ENCODE measurements around the gene RBBP8NL. TPM values are rescaled to one million over a fixed set of nuclear protein-coding genes. Genes with fewer than 3 reads are reported as not detected.

Gene RBBP8NL
- total and polyA plus RNA-seq, 2 experiments from 2014 or later, result 0.10 to 1.1 TPM

DNA sequence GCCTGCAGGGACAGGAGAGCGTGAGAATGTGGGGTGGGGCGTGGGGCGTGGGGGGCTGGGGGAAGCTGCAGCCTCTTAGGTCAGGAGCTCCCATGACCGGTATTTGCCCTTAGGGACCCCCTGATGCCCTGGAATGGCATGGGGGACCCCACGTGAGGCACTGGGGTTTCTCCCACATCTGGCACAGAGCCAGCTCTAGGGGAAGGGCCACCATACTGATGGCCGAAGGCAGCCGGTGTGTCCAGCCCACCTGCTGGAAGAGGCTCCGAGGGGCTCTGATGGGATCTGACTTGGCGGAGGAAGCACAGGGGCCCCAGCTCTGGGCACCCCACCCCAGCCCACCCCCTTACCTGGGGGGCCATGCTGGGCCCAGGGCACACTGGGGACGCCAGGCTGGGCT lies 37.7 kb upstream of the RBBP8NL start:
- Histone ChIP-seq H3K27ac (ENCODE audit: low read depth) (no peak overlapping the region), H3K27me3 (ENCODE audit: insufficient read depth) (no peaks in the 10 kb centered on the region), H3K4me1 (ENCODE audit: insufficient read depth) (no peaks in the 10 kb centered on the region), H3F3A (replicated peaks; ENCODE audit: low read depth) (0 out of 2 replicates have a peak, but pooled peaks cover 1% of the 10 kb centered on the region), H3K4me3 (no peak overlapping the region), H4K20me1 (replicated peaks; ENCODE audit: insufficient read depth) (no peaks in the 10 kb centered on the region), H2AFZ (no peak overlapping the region), H3K79me2 (replicated peaks; ENCODE audit: insufficient read depth) (no peaks in the 10 kb centered on the region), H3K9me2 (ENCODE audit: insufficient read depth) (no peaks in the 10 kb centered on the region), H3K36me3 (ENCODE audit: insufficient read depth) (no peaks in the 10 kb centered on the region), H3K4me2 (no peak overlapping the region)
- no peak overlapping the region for H3K27ac Mint-ChIP-seq
- no peak for ATAC-seq
- no peaks in the 10 kb centered on the region for H3K9me3 Mint-ChIP-seq
- no peak for DNase-seq (ENCODE audit: low spot score)
- H3K4me3 Mint-ChIP-seq, result no peak overlapping the region
- H3K27me3 Mint-ChIP-seq (ENCODE audit: insufficient read depth, low read depth, poor library complexity), result peaks cover 11% of the 10 kb centered on the region
- peaks cover 2% of the 10 kb centered on the region for H3K4me1 Mint-ChIP-seq
- TF ChIP-seq, protein P1, sequence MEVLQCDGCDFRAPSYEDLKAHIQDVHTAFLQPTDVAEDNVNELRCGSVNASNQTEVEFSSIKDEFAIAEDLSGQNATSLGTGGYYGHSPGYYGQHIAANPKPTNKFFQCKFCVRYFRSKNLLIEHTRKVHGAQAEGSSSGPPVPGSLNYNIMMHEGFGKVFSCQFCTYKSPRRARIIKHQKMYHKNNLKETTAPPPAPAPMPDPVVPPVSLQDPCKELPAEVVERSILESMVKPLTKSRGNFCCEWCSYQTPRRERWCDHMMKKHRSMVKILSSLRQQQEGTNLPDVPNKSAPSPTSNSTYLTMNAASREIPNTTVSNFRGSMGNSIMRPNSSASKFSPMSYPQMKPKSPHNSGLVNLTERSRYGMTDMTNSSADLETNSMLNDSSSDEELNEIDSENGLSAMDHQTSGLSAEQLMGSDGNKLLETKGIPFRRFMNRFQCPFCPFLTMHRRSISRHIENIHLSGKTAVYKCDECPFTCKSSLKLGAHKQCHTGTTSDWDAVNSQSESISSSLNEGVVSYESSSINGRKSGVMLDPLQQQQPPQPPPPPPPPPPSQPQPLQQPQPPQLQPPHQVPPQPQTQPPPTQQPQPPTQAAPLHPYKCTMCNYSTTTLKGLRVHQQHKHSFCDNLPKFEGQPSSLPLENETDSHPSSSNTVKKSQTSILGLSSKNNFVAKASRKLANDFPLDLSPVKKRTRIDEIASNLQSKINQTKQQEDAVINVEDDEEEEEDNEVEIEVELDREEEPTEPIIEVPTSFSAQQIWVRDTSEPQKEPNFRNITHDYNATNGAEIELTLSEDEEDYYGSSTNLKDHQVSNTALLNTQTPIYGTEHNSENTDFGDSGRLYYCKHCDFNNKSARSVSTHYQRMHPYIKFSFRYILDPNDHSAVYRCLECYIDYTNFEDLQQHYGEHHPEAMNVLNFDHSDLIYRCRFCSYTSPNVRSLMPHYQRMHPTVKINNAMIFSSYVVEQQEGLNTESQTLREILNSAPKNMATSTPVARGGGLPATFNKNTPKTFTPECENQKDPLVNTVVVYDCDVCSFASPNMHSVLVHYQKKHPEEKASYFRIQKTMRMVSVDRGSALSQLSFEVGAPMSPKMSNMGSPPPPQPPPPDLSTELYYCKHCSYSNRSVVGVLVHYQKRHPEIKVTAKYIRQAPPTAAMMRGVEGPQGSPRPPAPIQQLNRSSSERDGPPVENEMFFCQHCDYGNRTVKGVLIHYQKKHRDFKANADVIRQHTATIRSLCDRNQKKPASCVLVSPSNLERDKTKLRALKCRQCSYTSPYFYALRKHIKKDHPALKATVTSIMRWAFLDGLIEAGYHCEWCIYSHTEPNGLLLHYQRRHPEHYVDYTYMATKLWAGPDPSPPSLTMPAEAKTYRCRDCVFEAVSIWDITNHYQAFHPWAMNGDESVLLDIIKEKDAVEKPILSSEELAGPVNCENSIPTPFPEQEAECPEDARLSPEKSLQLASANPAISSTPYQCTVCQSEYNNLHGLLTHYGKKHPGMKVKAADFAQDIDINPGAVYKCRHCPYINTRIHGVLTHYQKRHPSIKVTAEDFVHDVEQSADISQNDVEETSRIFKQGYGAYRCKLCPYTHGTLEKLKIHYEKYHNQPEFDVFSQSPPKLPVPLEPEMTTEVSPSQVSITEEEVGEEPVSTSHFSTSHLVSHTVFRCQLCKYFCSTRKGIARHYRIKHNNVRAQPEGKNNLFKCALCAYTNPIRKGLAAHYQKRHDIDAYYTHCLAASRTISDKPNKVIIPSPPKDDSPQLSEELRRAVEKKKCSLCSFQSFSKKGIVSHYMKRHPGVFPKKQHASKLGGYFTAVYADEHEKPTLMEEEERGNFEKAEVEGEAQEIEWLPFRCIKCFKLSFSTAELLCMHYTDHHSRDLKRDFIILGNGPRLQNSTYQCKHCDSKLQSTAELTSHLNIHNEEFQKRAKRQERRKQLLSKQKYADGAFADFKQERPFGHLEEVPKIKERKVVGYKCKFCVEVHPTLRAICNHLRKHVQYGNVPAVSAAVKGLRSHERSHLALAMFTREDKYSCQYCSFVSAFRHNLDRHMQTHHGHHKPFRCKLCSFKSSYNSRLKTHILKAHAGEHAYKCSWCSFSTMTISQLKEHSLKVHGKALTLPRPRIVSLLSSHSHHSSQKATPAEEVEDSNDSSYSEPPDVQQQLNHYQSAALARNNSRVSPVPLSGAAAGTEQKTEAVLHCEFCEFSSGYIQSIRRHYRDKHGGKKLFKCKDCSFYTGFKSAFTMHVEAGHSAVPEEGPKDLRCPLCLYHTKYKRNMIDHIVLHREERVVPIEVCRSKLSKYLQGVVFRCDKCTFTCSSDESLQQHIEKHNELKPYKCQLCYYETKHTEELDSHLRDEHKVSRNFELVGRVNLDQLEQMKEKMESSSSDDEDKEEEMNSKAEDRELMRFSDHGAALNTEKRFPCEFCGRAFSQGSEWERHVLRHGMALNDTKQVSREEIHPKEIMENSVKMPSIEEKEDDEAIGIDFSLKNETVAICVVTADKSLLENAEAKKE (CRISPR knock-in tag; IDR thresholded peaks at IDR 0.05), result no peak
- TF ChIP-seq NANOG (IDR thresholded peaks at IDR 0.05; ENCODE audit: borderline replicate concordance) (no peak), EZH2phosphoT487 (IDR thresholded peaks at IDR 0.05; ENCODE audit: unreplicated experiment) (no peak), ZNF114 (CRISPR knock-in tag; IDR thresholded peaks at IDR 0.05) (no peak), ZNF331 (CRISPR knock-in tag; IDR thresholded peaks at IDR 0.05; ENCODE audit: low read depth) (no peak), JUNB (IDR thresholded peaks at IDR 0.05; ENCODE audit: unreplicated experiment) (no peak), POLR2AphosphoS5 (IDR thresholded peaks at IDR 0.05; ENCODE audit: low read depth) (no peak), EZH2 (IDR thresholded peaks at IDR 0.05; ENCODE audit: low read depth, unreplicated experiment) (no peak), STAT1 (IDR thresholded peaks at IDR 0.05; ENCODE audit: unreplicated experiment) (no peak), CREB1 (CRISPR knock-in tag; IDR thresholded peaks at IDR 0.05; ENCODE audit: low read depth) (no peak)
- TF ChIP-seq, protein P2, sequence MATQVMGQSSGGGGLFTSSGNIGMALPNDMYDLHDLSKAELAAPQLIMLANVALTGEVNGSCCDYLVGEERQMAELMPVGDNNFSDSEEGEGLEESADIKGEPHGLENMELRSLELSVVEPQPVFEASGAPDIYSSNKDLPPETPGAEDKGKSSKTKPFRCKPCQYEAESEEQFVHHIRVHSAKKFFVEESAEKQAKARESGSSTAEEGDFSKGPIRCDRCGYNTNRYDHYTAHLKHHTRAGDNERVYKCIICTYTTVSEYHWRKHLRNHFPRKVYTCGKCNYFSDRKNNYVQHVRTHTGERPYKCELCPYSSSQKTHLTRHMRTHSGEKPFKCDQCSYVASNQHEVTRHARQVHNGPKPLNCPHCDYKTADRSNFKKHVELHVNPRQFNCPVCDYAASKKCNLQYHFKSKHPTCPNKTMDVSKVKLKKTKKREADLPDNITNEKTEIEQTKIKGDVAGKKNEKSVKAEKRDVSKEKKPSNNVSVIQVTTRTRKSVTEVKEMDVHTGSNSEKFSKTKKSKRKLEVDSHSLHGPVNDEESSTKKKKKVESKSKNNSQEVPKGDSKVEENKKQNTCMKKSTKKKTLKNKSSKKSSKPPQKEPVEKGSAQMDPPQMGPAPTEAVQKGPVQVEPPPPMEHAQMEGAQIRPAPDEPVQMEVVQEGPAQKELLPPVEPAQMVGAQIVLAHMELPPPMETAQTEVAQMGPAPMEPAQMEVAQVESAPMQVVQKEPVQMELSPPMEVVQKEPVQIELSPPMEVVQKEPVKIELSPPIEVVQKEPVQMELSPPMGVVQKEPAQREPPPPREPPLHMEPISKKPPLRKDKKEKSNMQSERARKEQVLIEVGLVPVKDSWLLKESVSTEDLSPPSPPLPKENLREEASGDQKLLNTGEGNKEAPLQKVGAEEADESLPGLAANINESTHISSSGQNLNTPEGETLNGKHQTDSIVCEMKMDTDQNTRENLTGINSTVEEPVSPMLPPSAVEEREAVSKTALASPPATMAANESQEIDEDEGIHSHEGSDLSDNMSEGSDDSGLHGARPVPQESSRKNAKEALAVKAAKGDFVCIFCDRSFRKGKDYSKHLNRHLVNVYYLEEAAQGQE (IDR thresholded peaks at IDR 0.05; ENCODE audit: unreplicated experiment), result no peak
- TF ChIP-seq, protein P3, sequence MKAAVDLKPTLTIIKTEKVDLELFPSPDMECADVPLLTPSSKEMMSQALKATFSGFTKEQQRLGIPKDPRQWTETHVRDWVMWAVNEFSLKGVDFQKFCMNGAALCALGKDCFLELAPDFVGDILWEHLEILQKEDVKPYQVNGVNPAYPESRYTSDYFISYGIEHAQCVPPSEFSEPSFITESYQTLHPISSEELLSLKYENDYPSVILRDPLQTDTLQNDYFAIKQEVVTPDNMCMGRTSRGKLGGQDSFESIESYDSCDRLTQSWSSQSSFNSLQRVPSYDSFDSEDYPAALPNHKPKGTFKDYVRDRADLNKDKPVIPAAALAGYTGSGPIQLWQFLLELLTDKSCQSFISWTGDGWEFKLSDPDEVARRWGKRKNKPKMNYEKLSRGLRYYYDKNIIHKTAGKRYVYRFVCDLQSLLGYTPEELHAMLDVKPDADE (IDR thresholded peaks at IDR 0.05), result no peak
- TF ChIP-seq, protein P4, sequence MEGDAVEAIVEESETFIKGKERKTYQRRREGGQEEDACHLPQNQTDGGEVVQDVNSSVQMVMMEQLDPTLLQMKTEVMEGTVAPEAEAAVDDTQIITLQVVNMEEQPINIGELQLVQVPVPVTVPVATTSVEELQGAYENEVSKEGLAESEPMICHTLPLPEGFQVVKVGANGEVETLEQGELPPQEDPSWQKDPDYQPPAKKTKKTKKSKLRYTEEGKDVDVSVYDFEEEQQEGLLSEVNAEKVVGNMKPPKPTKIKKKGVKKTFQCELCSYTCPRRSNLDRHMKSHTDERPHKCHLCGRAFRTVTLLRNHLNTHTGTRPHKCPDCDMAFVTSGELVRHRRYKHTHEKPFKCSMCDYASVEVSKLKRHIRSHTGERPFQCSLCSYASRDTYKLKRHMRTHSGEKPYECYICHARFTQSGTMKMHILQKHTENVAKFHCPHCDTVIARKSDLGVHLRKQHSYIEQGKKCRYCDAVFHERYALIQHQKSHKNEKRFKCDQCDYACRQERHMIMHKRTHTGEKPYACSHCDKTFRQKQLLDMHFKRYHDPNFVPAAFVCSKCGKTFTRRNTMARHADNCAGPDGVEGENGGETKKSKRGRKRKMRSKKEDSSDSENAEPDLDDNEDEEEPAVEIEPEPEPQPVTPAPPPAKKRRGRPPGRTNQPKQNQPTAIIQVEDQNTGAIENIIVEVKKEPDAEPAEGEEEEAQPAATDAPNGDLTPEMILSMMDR (conservative IDR thresholded peaks at IDR 0.05; ENCODE audit: low read depth in 2 of 2), result no peak
- H3K36me3 Mint-ChIP-seq (ENCODE audit: low read depth), result no peaks in the 10 kb centered on the region

Measured in GM23338 (cell line).